ENCODE data around the gene CAPZB.

The CAPZB gene

DNA sequence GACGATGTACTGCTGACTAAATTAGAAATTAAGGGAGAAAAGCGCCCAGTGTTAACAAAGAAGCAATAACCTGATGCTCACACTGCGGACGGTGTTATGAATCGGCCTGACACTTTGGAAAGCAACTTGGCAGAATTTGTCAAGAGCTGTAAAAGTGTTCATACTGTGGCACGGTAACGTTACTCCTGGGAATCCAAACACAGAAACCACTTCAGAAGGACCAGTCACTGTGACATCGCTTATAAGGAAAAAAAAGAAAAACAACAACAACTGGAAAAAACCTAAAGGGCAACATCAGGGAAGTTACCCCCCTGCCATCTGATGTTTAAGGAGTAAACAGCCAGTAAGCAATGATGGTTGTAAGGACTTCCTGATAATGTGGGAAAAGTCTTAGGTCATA, 27.7 kb downstream of the CAPZB start:
- Histone ChIP-seq H3K9ac (ENCODE audit: low read depth, low read length) (no peak overlapping the region), H3K27me3 (ENCODE audit: control insufficient read depth, insufficient read depth, low read length) (no peaks in the 10 kb centered on the region), H3K4me1 (ENCODE audit: control insufficient read depth, insufficient read depth, low read length) (peaks cover 76% of the 10 kb centered on the region), H3K4me3 (ENCODE audit: low read depth, low read length) (0 out of 2 replicates have a peak overlapping the region, but pooled peaks have one; percentile 17), H3K9me3 (ENCODE audit: control insufficient read depth, insufficient read depth, low read length) (no peaks in the 10 kb centered on the region), H3K27ac (ENCODE audit: low read depth, low read length) (peak overlapping the region; percentile 67), H3K36me3 (ENCODE audit: control insufficient read depth, insufficient read depth, low read length) (no peaks in the 10 kb centered on the region)

DNA sequence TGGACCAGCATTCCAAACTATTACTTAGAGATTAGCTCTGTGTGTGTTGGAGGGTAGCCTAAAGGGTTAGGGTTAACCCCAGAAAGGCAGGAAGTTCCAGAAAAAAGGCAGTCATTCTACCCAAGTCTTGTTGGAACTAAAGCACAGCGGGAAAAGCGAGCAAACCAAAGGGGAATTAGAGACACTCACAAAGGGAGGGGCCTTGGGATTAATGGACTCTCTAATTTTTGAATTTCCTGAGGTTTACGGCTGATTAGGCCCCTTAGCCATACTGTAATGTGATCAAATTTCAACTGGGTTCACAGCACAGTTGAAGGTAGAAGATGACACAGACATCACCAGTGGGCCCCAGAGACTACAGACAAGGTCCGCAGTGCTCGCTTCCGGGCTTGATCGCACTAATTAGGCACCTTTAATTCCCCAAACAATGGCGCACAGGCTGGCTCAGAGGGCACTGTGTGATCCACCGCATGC, 28.3 kb downstream of the CAPZB start:
- Histone ChIP-seq H3K9me3 (ENCODE audit: control insufficient read depth, insufficient read depth, low read length) (no peaks in the 10 kb centered on the region), H3K27me3 (ENCODE audit: control insufficient read depth, insufficient read depth, low read length) (no peaks in the 10 kb centered on the region), H3K9ac (ENCODE audit: low read depth, low read length) (no peak overlapping the region), H3K4me3 (ENCODE audit: low read depth, low read length) (0 out of 2 replicates have a peak overlapping the region, but pooled peaks have one; percentile 17), H3K36me3 (ENCODE audit: control insufficient read depth, insufficient read depth, low read length) (no peaks in the 10 kb centered on the region), H3K4me1 (ENCODE audit: control insufficient read depth, insufficient read depth, low read length) (peaks cover 78% of the 10 kb centered on the region), H3K27ac (ENCODE audit: low read depth, low read length) (peak overlapping the region; percentile 67)

DNA sequence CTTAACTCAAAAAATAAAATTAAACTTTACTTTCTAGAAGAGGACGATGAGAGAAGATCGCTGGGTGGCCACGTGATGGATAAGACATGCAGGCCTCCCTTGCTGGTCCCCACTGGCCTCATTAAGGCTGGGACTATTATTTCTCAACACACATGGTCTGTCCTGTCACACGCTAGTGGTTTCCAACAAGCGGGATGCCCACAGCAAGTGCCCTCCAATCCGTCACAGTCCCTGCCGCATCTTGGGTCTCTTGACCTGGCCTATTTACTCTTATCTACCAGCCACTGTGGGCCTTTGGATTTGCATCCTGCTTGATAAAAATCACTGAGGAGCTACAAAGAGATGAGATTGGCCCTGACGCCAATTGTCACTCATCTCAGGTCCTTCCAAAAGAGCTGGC, 30.0 kb downstream of the CAPZB start:
- Histone ChIP-seq H3K9ac (ENCODE audit: low read depth, low read length) (no peak overlapping the region), H3K27ac (ENCODE audit: low read depth, low read length) (no peak overlapping the region), H3K27me3 (ENCODE audit: control insufficient read depth, insufficient read depth, low read length) (no peaks in the 10 kb centered on the region), H3K9me3 (ENCODE audit: control insufficient read depth, insufficient read depth, low read length) (no peaks in the 10 kb centered on the region), H3K36me3 (ENCODE audit: control insufficient read depth, insufficient read depth, low read length) (no peaks in the 10 kb centered on the region), H3K4me3 (ENCODE audit: low read depth, low read length) (no peak overlapping the region), H3K4me1 (ENCODE audit: control insufficient read depth, insufficient read depth, low read length) (peaks cover 65% of the 10 kb centered on the region)

DNA sequence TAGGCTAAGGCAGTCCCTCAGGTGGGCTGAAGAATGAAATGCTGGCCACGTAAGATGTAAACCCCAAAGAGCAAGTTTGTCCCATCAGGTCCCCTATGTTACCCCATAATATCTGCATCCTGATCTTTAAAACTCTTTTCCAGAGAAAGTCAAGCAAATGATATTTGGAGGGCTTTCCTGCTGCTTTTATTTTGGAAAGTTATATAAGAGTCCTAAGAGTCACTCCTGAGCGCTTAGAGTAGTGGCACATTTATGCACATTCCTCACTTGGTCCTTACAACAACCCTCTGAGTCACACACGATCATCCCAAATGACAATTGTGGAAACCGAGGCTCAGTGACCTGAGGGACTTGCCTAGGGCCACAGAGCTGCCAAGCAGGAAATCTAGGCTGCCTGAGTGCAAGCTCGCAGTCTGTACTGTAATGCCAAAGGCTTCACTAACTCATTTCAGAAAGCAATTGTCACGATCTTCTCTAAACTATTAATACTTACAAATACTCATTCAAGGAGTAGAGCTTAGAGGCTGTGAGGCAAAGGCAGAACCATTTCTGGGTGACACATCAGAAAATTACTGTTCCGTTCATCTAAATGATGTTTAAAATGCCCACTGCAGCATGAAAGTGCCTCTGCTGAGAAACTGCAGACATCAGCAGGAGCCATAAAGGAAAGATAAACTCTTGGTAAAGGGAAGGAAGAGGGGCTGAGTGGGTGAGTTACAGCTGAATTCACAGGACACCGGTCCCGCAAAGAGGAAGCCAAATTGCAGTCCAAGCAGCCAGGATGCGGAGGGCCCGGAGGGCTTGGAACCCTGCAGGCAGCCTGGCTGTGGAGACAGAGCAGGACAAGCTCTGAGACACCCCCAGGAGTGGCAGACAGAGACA, 30.8 kb downstream of the CAPZB start:
- Histone ChIP-seq H3K4me1 (ENCODE audit: control insufficient read depth, insufficient read depth, low read length) (peaks cover 59% of the 10 kb centered on the region), H3K27me3 (ENCODE audit: control insufficient read depth, insufficient read depth, low read length) (no peaks in the 10 kb centered on the region), H3K4me3 (ENCODE audit: low read depth, low read length) (no peak overlapping the region), H3K9ac (ENCODE audit: low read depth, low read length) (no peak overlapping the region), H3K36me3 (ENCODE audit: control insufficient read depth, insufficient read depth, low read length) (no peaks in the 10 kb centered on the region), H3K27ac (ENCODE audit: low read depth, low read length) (peak overlapping the region; percentile 53), H3K9me3 (ENCODE audit: control insufficient read depth, insufficient read depth, low read length) (no peaks in the 10 kb centered on the region)

DNA sequence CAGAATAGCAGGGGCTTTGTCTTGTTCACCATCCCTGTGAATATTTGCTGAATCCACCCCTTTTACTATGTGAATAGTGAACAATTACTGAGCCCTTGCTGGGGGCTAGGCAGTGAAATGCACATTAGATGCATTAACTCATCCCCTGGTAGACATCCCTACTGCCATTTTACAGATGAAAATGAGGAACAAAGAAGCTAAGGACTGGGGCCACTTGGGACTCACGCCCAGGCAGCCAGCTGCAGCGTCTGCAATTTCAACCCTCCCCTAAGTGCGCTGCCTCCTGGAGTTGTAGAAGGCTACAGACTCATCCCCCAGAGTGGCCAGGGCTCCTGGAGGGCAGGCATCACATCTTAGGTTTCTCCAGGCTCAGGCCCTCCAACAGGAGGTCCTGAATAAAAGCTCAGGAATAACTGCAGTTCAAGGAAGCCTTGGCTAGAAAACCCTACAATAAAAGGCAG, 31.6 kb downstream of the CAPZB start:
- H3K27me3 ChIP-seq (ENCODE audit: control insufficient read depth, insufficient read depth, low read length), result no peaks in the 10 kb centered on the region
- peaks cover 57% of the 10 kb centered on the region for H3K4me1 ChIP-seq (ENCODE audit: control insufficient read depth, insufficient read depth, low read length)
- H3K36me3 ChIP-seq (ENCODE audit: control insufficient read depth, insufficient read depth, low read length), result peaks cover 2% of the 10 kb centered on the region
- H3K4me3 ChIP-seq (ENCODE audit: low read depth, low read length), result no peak overlapping the region
- H3K27ac ChIP-seq (ENCODE audit: low read depth, low read length), result peak overlapping the region; percentile 53
- H3K9ac ChIP-seq (ENCODE audit: low read depth, low read length), result no peak overlapping the region
- no peaks in the 10 kb centered on the region for H3K9me3 ChIP-seq (ENCODE audit: control insufficient read depth, insufficient read depth, low read length)

DNA sequence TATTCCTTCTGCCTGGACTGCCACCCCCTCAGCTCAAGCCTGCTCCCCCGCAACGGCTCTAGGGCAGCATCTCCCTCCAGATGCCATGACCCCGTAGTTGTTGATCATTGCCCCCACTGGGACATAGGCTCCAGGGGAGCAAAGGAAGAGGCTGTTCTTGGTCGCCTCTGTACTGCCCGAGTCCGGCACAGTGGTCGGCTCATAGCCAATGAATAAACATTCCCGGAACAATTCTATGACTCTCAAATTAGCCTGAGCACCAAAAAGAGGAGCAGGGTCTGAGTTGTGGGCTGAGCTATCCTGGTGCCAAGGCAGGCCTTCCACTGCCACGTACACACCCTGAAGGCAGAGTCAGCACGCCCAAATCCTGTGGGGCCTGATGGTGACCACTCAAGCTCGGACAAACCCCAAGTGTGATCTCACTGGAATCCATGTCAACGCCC, 33.1 kb downstream of the CAPZB start:
- Histone ChIP-seq H3K9ac (ENCODE audit: low read depth, low read length) (no peak overlapping the region), H3K27me3 (ENCODE audit: control insufficient read depth, insufficient read depth, low read length) (no peaks in the 10 kb centered on the region), H3K9me3 (ENCODE audit: control insufficient read depth, insufficient read depth, low read length) (no peaks in the 10 kb centered on the region), H3K4me1 (ENCODE audit: control insufficient read depth, insufficient read depth, low read length) (peaks cover 54% of the 10 kb centered on the region), H3K27ac (ENCODE audit: low read depth, low read length) (no peak overlapping the region), H3K4me3 (ENCODE audit: low read depth, low read length) (no peak overlapping the region), H3K36me3 (ENCODE audit: control insufficient read depth, insufficient read depth, low read length) (peaks cover 7% of the 10 kb centered on the region)

DNA sequence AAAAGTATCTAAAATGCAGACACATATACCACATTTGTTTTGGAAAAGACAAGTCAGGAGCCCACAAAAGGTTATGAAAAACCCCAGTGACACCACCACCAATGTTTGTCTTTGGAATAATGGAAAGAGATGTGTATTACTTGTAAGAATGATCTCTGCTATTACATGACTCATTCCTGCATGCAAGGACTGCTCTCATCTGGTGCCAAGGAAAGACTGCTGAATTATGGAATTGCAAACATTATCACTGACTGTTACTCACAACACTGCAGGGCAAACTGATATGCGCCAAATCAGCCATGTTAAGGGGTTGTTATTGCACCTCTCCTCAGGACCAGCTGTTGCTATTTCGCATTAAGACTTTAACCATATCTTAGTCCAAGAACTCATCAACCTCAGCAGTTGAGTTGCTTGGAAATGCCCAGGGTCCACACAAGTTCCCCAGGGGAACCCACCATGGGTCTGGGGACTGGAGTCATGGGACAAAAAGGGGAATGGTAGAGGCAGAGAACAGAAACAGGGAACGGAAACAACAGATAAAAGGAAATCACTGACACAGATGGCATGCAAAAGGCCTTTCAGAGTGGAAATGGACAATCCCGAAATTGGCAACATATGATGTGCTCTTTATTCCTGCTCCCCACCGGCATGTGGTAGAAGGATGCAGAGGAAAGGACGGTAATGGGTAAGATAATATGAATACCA, 34.4 kb downstream of the CAPZB start:
- Histone ChIP-seq H3K27ac (ENCODE audit: low read depth, low read length) (no peak overlapping the region), H3K9ac (ENCODE audit: low read depth, low read length) (no peak overlapping the region)

DNA sequence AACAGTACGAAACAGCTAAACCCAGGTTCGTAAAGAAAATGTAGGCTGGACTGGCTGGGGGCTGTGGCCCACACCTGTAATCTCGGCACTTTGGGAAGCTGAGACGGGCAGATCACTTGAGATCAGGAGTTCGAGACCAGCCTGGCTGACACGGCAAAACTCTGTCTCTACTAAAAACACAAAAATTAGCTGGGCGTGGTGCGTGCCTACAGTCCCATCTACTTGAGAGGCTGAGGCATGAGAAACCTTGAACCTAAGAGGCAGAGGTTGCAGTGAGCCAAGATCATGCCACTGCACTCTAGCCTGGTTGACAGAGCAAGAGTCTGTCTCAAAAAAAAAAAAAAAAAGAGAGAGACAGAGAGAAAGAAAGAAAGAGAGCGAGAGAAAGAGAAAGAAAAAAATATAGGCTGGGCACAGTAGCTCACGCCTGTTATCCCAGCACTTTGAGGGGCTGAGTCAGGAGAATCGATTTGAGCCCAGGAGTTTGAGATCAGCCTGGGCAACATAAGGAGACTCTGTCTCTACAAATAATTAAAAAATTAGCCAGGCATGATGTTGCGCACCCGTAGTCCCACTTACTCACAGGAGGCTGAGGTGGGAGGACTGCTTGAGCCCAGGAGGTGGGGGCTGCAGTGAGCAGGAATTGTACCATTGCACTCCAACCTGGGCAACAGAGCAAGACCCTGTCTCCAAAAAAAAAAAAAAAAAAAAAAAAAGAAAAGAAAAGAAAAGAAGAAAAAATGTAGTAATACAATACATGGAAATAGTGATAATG, 35.7 kb downstream of the CAPZB start:
- peaks cover 7% of the 10 kb centered on the region for H3K36me3 ChIP-seq (ENCODE audit: control insufficient read depth, insufficient read depth, low read length)
- no peak overlapping the region for H3K9ac ChIP-seq (ENCODE audit: low read depth, low read length)
- no peaks in the 10 kb centered on the region for H3K9me3 ChIP-seq (ENCODE audit: control insufficient read depth, insufficient read depth, low read length)
- H3K4me1 ChIP-seq (ENCODE audit: control insufficient read depth, insufficient read depth, low read length), result peaks cover 38% of the 10 kb centered on the region
- H3K27ac ChIP-seq (ENCODE audit: low read depth, low read length), result no peak overlapping the region
- H3K27me3 ChIP-seq (ENCODE audit: control insufficient read depth, insufficient read depth, low read length), result no peaks in the 10 kb centered on the region
- no peak overlapping the region for H3K4me3 ChIP-seq (ENCODE audit: low read depth, low read length)

More for the DNA sequence above, 34.4 kb downstream of the CAPZB start:
- Histone ChIP-seq H3K9me3 (ENCODE audit: control insufficient read depth, insufficient read depth, low read length) (no peaks in the 10 kb centered on the region), H3K4me3 (ENCODE audit: low read depth, low read length) (no peak overlapping the region), H3K27me3 (ENCODE audit: control insufficient read depth, insufficient read depth, low read length) (no peaks in the 10 kb centered on the region), H3K36me3 (ENCODE audit: control insufficient read depth, insufficient read depth, low read length) (peaks cover 7% of the 10 kb centered on the region), H3K4me1 (ENCODE audit: control insufficient read depth, insufficient read depth, low read length) (peaks cover 45% of the 10 kb centered on the region)

DNA sequence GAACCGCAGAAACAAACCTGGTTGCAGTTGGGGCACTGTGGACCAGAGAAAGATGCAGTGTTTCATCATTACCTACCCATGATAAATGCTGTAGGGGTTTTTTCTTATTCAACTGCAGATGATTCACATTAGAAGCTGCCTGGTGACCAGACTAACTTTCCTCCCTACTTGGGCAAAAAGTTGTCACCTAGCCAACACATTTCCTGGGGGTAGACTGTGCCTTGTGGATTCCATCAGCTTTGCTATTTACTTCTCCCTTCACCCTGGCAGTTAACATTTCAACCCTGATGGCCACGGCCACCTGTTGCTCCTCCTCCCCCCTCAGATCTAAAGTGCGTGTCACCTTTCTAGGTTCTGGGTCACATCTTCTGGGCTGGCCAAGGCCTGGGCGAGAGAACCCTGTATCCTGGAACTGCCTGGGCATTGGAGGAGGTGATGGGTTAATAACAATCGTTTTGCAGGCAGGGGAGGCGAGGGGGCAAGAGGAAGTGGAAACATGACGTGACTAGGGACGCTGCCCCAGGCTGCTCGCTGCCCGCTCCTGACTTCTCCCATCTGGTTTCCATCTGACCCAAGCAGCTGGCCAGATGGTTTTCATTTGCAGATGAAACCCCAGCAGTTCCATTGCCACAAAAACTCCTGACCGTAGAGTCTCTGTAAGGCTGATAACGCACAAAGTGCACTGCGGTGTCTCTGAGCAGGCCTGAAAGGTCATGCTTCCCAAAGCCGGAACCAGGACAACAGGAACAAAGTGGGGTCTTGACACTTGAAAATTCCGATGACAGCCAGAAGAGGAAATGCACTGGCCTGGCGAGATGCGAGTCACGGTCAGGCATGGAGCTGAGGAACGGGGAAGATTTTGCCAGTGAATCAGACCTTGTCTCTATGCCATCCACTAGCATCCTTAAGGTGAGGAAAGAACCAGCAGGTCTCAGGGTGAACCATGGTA, 36.6 kb downstream of the CAPZB start:
- Histone ChIP-seq H3K9me3 (ENCODE audit: control insufficient read depth, insufficient read depth, low read length) (no peaks in the 10 kb centered on the region), H3K27me3 (ENCODE audit: control insufficient read depth, insufficient read depth, low read length) (no peaks in the 10 kb centered on the region), H3K36me3 (ENCODE audit: control insufficient read depth, insufficient read depth, low read length) (peaks cover 7% of the 10 kb centered on the region), H3K4me3 (ENCODE audit: low read depth, low read length) (no peak overlapping the region), H3K4me1 (ENCODE audit: control insufficient read depth, insufficient read depth, low read length) (peaks cover 29% of the 10 kb centered on the region), H3K9ac (ENCODE audit: low read depth, low read length) (no peak overlapping the region), H3K27ac (ENCODE audit: low read depth, low read length) (peak overlapping the region; percentile 11)

DNA sequence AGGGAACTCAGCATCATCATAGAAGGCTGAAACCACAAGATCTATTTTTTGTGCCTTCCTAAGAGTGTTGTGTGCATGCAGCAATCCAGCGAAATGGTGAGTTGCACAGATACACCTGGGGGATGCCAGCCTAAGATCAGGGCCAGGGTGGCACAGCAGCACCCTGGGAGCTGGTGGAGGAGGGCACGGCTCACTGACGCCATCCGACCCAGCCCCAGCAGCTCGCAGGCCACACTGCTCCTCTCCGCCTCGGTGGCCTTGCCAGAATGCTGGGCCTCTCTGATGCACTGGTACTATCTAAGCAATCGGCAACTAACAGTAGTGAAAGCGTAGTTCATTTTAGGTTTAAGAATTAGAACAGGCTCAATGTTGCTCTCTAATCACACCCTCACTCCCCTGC, 37.8 kb downstream of the CAPZB start:
- no peak overlapping the region for H3K9ac ChIP-seq (ENCODE audit: low read depth, low read length)
- H3K36me3 ChIP-seq (ENCODE audit: control insufficient read depth, insufficient read depth, low read length), result peaks cover 7% of the 10 kb centered on the region
- no peaks in the 10 kb centered on the region for H3K9me3 ChIP-seq (ENCODE audit: control insufficient read depth, insufficient read depth, low read length)
- no peaks in the 10 kb centered on the region for H3K27me3 ChIP-seq (ENCODE audit: control insufficient read depth, insufficient read depth, low read length)
- H3K4me1 ChIP-seq (ENCODE audit: control insufficient read depth, insufficient read depth, low read length), result peaks cover 28% of the 10 kb centered on the region
- H3K27ac ChIP-seq (ENCODE audit: low read depth, low read length), result no peak overlapping the region
- no peak overlapping the region for H3K4me3 ChIP-seq (ENCODE audit: low read depth, low read length)

All from HUES48 (cell line).